HG03135 (cell line): ENCODE results near the gene TXNDC12.

Experiments
- ATAC-seq: cut with Tn5 transposase; IDR thresholded peaks from one replicate; pipeline ENCODE4 v1.9.1; 2021; ENCODE audit warnings: mild to moderate bottlenecking, moderate library complexity; ENCODE audit not compliant: unreplicated experiment

Gene TXNDC12

GRCh38 chr1:52002038-52002917, 52.7 kb downstream of the TXNDC12 start:
- ATAC-seq: peak; percentile 77

GRCh38 chr1:51998701-51999100, 56.3 kb downstream of the TXNDC12 start:
- no peak for ATAC-seq

GRCh38 chr1:51997974-51998382, 57.0 kb downstream of the TXNDC12 start:
- no peak for ATAC-seq

GRCh38 chr1:51990478-51990965, 64.5 kb downstream of the TXNDC12 start, which contains the start of gene RAB3B:
Gene RAB3B (minus strand): TSS chr1:51990700. CDS start chr1:51977117, 13,583 bp downstream.
- peak; percentile 80 for ATAC-seq

GRCh38 chr1:51989582-51990477, 65.2 kb downstream of the TXNDC12 start:
- no peak for ATAC-seq

GRCh38 chr1:51988254-51988653, 66.7 kb downstream of the TXNDC12 start:
- no peak for ATAC-seq

GRCh38 chr1:51986718-51987117, 68.3 kb downstream of the TXNDC12 start:
- no peak for ATAC-seq

- ATAC-seq: no peak
Measured at GRCh38 chr1:51982161-51982560, 72.8 kb downstream of the TXNDC12 start.

- ATAC-seq: no peak
Measured at GRCh38 chr1:51981555-51981954, 73.4 kb downstream of the TXNDC12 start.

- no peak for ATAC-seq
Measured at GRCh38 chr1:51978099-51978498, 76.9 kb downstream of the TXNDC12 start.

GRCh38 chr1:51976846-51977602, 78.0 kb downstream of the TXNDC12 start:
- no peak for ATAC-seq

GRCh38 chr1:51973587-51974474, 81.2 kb downstream of the TXNDC12 start:
- ATAC-seq: no peak
